OCI-M2 (cell line): ENCODE measurements around the gene PHRF1.

ENCODE experiments used
- DNase-seq: peaks from one replicate; lab custom pipeline; 2025; ENCODE audit not compliant: unreplicated experiment; lab: John Stamatoyannopoulos, UW

The PHRF1 gene

GRCh38 chr11:625636-626268, 49.5 kb downstream of the PHRF1 start:
- no peak for DNase-seq

DNA sequence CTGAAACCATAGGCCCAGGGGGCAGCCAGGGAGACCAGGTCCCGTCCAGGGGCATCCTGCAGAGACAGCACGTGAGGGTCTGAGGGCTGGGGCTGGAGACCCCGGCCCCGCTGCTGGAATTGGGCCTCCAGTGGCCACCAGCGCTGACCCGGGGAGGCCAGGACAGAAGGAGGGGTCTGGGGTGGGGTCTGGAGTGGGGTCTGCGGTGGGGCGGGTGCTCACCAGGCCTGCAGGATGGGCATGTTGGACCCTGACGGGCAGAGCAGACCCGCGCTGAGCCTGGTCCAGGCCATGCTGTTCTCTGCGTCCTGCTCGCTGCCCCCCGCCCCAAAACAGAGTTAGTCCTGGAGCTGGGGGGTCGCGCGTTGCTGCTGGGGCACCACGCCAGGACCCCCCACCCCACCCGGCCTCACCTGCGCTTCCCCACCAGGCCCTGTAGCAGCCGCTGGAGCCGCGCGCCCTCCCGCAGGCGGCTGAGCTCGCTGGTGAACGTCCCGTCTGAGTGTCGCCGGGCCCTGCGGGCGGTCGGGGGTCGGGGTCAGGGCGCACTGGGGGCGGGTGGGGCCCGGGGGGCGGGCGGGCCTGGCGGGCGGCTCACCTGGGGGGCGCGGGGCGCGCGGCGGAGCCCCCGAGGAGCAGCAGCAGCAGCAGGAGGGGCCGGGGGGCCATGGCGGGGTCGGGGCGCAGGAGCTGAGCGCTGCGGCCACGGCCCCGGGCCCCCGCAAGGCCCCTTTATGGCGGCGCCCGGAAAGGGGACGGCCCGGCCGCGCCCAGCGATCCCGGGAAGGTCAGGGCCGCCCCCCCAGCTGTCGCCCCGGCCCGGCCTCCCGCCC, 50.4 kb downstream of the PHRF1 start, which contains the start of gene SCT:
SCT (minus strand) TSS at position 707 of the 833 bp plus-strand sequence; CDS start at position 669, 38 bp downstream.
- no peak for DNase-seq

GRCh38 chr11:627308-627576, 51.0 kb downstream of the PHRF1 start:
- DNase-seq: no peak

- no peak for DNase-seq
These were observed 51.8 kb downstream of the PHRF1 start for GRCh38 chr11:628056-628455.

DNA sequence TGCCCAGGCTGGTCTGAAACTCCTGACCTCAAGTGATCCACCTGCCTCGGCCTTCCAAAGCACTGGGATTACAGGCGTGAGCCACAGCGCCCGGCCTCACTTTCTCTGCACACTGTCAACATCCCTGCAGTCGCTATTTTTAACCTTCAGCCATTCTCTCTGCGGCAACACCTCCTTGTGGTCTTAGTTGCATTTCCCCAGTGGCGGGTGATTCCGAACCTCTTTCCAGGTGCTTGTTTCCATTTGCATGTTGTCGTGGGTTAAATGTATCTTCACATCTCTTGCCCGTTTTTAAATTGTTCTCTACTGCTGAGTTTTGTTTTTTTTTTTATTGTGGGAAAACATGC, 52.9 kb downstream of the PHRF1 start:
- DNase-seq: no peak

DNA sequence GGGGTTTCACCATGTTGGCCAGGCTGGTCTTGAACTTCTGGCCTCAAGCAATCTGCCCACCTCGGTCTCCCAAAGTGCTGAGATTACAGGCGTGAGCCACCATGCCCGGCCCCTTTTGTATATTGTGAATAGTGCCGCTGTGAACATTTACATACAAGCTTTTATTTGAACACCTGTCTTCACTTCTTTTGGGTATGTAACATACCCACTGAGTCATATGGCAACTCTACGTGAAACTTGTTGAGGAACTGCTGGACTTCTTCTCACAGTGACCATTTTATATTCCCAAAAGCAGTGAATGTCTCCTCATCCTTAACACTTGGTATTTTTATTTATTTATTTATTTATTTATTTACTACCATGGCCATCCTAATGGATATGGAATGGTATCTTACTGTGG, 54.6 kb downstream of the PHRF1 start:
- no peak for DNase-seq

DNA sequence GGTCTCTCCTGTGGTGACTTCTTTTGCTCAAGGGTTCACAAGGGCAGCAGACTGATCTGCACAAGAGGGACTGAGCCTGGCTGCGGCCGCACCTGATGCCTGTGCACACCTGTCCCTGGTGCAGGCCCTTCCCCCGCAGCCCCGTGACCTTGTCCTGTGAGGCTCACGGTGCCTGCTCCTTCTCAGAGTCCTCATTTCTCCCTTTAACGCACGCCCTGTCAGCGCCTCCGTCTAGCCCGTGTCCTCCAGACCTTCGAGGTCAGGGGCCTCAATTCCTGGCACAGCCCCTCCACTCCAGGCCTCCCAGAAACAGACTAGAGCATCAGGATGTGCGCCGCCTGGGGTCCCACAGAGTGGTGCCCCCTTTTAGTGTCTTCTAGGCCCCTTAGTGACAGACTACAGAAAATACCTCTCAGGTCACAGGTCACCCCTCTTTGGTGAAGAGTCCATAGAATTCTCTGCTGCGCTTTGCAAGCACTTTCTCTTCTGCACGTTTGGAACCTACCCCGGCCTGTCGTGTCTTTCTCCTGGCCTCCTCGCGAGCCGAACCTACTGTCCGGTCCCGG, 59.8 kb downstream of the PHRF1 start:
- DNase-seq: no peak

DNA sequence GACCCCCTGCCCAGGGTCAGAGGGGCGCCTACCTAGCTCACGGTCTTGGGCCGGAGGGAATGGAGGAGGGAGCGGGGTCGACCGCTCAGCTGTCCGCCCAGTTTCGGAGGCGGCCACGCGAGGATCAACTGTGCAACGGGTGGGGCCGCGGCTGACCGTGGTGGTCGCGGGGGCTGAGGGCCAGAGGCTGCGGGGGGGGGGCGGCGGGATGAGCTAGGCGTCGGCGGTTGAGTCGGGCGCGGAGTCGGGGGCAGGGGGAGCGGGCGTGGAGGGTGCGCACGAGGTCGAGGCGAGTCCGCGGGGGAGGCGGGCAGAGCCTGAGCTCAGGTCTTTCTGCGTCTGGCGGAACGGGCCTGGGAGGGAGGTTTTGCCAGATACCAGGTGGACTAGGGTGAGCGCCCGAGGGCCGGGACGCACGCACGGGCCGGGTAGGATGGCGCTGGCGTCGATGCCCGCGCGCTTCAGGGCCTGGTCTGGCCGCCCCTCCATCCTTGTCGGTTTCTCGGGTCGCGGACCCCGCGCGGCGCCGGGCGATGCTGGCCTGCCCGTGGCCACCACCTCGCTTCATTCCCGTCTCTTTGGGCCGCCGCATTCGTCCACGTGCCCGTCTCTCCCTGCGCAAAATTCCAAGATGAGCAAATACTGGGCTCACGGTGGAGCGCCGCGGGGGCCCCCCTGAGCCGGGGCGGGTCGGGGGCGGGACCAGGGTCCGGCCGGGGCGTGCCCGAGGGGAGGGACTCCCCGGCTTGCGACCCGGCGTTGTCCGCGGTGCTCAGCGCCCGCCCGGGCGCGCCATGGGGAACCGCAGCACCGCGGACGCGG, 60.5 kb downstream of the PHRF1 start, which contains the start of gene DRD4:
DRD4 (plus strand) TSS at position 759 of the 822 bp plus-strand sequence; CDS start at position 795, 36 bp downstream.
- no peak for DNase-seq

- DNase-seq: no peak
These were observed 61.0 kb downstream of the PHRF1 start for GRCh38 chr11:637333-637592.

GRCh38 chr11:637593-638521, 61.6 kb downstream of the PHRF1 start:
- DNase-seq: no peak

GRCh38 chr11:638631-639331, 62.5 kb downstream of the PHRF1 start:
- DNase-seq: no peak

GRCh38 chr11:639332-639955, 63.2 kb downstream of the PHRF1 start:
- DNase-seq: no peak

DNA sequence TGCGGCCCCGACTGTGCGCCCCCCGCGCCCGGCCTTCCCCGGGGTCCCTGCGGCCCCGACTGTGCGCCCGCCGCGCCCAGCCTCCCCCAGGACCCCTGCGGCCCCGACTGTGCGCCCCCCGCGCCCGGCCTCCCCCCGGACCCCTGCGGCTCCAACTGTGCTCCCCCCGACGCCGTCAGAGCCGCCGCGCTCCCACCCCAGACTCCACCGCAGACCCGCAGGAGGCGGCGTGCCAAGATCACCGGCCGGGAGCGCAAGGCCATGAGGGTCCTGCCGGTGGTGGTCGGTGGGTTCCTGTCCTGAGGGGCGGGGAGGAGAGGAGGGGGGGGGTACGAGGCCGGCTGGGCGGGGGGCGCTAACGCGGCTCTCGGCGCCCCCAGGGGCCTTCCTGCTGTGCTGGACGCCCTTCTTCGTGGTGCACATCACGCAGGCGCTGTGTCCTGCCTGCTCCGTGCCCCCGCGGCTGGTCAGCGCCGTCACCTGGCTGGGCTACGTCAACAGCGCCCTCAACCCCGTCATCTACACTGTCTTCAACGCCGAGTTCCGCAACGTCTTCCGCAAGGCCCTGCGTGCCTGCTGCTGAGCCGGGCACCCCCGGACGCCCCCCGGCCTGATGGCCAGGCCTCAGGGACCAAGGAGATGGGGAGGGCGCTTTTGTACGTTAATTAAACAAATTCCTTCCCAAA, 63.9 kb downstream of the PHRF1 start:
- no peak for DNase-seq

DNA sequence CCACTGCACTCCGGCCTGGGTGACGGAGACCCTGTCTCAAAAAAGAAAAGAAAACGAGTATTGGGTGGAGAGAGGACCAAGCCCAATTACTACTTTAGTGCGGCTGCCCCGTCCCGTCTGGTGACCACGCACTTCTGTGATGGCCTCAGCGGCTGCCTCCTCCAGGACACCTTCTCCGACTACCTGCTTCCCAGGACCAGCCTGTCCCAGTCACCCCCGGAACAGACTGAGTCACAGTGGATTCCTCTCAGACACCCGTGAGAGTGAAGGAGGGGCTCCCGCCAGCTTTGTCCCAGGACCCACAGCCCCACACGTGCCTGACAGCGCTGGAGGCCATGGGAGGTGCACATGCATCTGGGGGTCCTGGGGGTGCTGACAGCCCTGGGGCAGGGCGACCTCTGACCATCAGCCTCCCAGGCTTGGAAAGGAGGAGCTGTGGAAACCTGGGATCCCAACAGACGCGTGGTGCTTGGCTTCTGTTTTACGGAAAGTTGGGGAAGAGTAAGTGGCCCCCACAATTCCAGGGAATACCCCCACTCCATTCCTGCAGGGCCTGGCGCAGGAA, 65.6 kb downstream of the PHRF1 start:
- no peak for DNase-seq

- no peak for DNase-seq
These were observed 67.1 kb downstream of the PHRF1 start for GRCh38 chr11:643366-643765.

GRCh38 chr11:643849-644738, 67.8 kb downstream of the PHRF1 start:
- no peak for DNase-seq

DNA sequence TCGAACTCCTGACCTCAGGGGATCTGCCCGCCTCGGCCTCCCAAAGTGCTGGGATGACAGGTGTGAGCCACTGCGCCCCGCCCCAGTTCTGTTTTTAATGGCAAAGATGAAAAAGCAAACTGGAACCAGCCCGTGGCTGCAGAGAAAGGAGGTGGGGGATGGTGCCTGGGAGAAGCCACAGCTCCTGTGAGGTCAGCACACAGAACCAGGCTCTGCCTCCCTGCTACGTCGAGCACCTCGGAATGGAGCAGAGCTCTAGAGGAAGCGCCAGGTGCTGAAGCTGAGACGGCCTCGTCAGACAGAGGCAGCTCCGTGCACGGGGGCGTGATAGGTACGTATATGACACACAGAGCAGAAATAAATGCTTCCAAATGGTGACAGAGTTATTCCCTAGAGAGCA, 69.3 kb downstream of the PHRF1 start:
- no peak for DNase-seq

DNA sequence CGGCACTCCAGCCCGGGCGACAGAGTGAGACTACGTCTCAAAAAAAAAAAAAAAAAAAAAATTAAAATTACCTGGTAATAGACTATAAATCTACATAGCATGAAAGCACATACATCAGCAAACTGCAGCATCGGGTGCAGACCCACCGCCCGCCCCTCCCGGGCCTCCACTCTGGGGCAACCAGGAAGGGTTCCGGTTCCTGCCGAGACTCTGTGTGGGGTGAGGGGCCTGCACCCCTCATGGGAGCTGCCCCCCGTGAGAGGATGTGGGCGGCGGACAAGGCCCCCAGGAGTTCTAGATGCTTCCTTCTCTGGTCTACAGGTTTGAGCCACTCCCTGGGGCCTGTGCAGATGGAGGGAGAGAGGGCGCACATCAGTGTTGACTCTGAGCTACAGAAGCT, 69.9 kb downstream of the PHRF1 start:
- no peak for DNase-seq
